GM11168 (cell line): ENCODE measurements around the gene SLC2A13.
"Not testable (repeated sequence)": the region's sequence is repeated elsewhere in the genome, so short reads cannot be mapped to it uniquely, and the experiment has no call there.

Experiments
- in situ Hi-C: fragments of 300-500 bp; cut with MboI; formaldehyde crosslinking; loops from one replicate; pipeline ENCODE4 v1.12.0; 2022; ENCODE audit warnings: low sequenced_read_pairs; ENCODE audit not compliant: unreplicated experiment

Gene SLC2A13

GRCh38 chr12:39959031-39959430 lies 146.8 kb downstream of the SLC2A13 start:
- in situ Hi-C loops, result no loop called here

GRCh38 chr12:39958377-39958776 lies 147.5 kb downstream of the SLC2A13 start:
- in situ Hi-C loops, result no loop called here

DNA sequence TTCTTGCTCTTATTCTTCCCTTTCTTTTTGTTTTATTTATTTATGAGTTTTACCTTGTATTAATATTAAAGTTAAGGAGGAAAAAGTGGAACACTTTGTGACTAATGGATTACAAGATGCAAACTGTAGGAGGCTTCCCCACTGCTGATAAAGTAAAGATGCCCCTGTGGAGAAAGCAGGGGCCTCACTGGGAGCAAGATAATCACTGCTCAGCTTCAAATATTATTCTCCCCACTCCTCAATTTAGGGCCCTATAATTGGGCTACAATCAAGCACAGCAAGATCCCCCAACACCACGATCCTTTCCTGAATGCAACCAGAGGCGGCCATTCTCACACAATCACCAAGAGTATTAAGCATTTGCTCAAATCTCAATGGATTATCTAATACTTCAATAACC lies 149.2 kb downstream of the SLC2A13 start:
- in situ Hi-C loops, result no loop called here

DNA sequence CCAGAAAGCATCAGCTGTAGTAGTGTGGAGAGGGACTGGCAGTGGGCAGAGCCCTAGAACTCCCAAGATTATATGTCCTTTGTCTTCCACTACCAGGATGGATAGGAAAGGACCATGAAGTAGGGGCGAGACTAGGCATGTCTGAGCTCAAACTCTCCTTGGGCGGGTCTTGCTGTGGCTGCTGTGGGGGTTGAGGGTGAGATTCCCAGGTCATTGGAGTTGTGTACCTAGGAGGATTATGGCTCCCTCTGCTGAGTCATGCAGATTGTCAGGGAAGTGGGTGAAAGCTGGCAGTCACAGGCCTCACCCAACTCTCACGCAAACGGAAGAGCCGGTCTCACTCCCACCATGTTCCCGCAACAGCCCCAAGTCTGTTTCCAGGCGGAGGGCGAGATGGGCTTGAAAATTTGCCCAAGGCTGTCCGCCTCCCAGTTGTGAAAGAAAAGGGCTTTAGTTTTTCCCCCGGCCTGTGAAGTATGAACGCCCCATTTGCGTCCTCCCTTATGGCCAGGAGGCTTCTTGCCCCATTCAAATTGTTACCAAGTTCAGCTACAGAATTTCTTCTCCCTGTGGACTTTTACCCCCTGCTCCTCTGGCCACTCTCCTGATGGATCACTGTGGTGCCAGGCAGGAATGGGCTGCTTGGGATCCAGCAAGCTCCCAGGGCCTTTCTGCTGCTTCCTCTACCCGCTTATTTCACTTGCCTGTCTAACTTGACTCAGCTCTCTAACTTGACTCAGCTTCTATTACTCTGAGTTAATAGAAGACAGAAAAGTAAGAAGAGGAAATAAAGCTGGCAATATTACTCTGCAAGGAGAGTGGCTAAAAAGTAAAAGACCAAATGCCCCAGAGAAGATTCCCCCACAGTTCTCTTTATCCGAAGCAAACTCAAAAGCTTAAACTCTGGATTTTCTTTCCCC lies 159.3 kb downstream of the SLC2A13 start:
- in situ Hi-C loops, result no loop called here

DNA sequence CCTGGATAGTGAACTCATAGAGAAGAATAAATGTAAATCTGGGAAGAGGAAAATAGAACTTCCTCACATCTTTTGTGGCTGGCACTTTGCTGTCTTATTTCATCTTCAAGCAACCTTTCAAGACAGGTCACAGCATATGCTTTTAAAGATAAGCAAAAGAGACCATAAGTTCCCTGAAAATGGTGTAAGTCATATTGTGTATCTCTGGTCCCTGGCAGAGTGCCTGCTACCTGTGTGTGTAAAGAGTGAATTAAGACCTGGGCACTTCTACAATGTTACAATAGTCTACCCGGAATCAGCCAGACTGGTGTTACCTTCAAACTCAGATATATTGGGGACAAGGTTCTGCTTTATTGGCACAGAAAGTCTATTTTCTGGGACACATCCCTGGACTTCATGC lies 168.8 kb downstream of the SLC2A13 start:
- in situ Hi-C loops, result no loop called here

GRCh38 chr12:39935839-39936238 lies 170.0 kb downstream of the SLC2A13 start:
- in situ Hi-C loops, result no loop called here

DNA sequence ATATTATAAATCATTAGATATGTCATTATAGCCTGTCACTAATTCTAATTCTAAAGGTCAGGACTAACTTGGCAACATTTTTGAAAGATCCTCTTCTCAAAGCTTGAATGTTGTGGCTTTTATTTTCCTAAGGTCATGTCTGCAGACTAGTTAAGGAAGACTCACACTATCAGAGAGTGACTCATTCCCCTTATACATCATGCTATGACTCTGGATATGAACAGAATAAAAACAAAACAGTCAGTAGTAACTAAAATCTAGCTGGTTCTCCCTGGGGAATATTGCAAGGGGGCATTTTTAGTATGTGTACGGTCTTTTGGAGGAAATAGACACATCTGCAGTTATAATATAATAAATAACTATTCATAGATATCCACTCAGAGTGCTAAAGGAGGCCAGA lies 170.6 kb downstream of the SLC2A13 start:
- in situ Hi-C loops, result no loop called here

GRCh38 chr12:39931857-39932256 lies 174.0 kb downstream of the SLC2A13 start:
- in situ Hi-C loops, result no loop called here

GRCh38 chr12:39931231-39931630 lies 174.7 kb downstream of the SLC2A13 start:
- in situ Hi-C loops, result no loop called here

DNA sequence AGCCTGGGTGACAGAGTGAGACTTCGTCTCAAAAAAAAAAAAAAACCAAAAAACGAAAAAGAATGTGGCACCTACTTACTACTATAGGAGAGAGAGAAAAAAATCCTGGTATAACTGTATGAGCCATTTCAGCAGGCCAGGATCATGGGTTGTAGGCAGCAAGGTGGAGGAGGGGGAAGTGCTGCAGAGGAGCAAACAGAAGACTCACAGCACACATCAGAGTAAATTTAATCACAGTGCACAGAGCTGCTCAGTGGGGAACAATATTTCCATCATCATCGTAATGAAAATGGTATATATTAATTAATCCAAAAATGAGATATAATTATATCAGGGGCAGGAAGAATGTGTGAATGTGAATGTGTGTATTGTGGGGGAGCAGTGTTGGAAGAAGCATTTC lies 175.8 kb downstream of the SLC2A13 start:
- in situ Hi-C loops, result no loop called here

DNA sequence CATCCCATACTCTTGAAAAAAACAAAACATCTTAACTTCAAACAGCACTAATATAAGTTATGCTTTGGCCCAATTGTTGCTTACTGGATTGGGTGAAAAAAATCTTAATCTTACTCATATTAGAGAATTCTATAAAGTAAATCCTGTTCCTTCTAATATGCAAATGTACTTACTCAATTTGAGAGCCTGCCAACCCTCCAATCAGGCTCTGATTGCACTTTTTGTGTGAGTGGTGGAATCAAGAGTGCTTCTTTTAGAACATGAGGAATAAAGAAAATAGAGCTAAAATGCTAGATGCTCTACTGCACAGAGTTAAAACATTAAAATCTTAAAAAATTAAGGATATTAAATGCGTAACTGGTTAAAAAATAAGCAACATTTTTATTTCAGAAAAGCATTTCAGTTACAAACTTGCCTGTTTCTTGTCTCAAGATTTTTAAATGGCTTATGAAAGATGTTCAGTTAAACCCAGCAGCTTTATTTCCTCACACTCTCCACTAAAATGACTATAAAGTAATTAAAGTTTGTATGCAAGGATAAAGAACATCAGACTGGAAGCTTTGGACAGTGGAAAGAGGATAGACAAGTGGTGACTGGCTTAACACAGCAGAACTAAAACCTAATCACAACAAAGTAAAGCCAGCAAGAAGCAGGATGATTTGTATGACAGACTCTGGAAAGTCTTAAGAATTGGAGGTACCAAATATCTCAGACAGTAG lies 177.5 kb downstream of the SLC2A13 start:
- in situ Hi-C loops, result no loop called here

GRCh38 chr12:39923364-39923763 lies 182.5 kb downstream of the SLC2A13 start:
- in situ Hi-C loops, result no loop called here

DNA sequence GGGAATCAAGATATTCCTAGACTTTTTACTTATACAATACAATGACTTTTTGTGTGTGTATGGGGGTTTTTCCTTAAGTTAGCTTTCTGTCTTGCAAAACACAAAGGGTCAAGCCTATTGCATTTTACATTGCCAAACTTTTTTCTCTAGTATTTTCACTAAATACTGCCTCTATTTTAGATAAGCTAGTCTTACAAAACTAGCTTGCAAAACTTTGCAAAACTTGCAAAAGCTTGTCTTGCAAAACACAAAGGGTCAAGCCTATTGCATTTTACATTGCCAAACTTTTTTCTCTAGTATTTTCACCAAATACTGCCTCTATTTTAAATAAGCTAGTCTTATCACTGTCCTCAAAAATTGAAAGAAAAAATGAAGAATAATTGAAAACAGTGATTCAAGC lies 183.3 kb downstream of the SLC2A13 start:
- in situ Hi-C loops, result not testable (repeated sequence)

DNA sequence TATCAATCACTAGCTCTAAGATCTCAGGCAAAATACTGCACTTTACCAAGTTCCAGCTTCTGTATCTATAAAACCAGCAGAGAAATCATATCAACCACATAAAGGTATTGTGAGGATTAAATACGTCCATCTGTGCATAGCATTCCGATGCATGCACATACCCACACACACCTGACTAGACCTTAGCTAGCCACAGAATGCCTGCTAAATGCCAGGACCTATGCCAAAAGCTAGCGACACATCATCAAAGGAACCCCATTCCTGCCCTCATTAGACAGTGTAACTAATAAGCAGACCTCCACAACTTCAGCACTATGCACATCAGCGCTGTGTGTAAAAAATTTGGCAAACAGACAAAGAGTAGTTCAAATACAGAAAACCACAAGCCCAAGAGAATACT lies 185.2 kb downstream of the SLC2A13 start:
- in situ Hi-C loops, result no loop called here

GRCh38 chr12:39920222-39920621 lies 185.7 kb downstream of the SLC2A13 start:
- in situ Hi-C loops, result no loop called here

DNA sequence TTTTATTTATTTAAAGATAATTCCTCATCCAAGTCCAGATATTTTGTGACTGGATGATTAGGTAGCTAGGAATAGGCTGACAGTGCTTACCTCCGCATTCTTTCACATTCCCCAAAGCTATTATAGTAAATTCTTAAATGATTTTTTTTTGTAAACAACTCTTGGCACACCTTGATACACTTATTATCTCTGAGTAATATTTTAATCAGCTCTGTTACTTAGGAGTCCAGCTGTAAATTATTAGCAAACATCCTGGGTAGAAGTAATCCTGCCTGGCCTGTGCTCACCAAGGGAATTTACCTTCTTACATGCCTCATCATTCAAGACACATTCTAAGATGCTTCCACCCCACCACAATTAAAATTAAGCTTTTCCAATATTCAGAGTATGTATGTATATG lies 186.1 kb downstream of the SLC2A13 start:
- in situ Hi-C loops, result no loop called here

GRCh38 chr12:39915249-39915648 lies 190.6 kb downstream of the SLC2A13 start:
- in situ Hi-C loops, result no loop called here

DNA sequence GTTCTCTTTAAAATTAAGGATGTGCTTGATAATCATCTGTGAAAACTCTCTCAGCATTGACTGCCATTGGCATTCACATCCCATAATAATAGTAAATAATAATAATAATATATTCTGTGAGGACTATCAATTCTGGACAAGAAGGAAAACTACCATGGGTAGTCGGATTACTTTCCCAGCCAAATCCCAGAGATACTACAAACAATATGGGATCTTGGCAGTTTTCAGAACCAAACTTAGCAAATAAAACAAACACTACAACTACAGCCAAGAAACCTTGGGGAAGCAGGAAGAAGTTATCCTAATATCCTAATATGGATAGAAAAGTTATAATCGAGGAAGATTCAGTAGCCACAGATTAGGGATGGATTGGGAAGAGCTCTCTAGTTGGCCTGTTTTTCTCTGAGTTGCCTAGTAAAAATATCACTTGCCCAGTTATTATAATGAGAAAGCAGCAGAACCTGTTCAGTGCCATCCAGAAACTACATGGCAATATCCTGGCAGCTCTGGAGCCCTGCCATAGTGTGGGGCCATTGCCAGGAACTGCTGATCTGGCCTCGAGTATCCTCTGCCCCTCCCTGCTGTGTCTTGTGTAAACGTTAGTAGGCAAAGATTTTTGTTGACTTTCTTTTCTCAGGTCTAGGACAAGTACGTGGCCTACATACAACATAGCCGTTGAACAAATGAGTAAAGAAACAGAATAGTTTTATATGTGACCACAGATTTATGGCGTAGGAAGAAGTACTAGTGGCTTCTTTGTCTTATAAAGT lies 193.5 kb downstream of the SLC2A13 start:
- in situ Hi-C loops, result no loop called here

DNA sequence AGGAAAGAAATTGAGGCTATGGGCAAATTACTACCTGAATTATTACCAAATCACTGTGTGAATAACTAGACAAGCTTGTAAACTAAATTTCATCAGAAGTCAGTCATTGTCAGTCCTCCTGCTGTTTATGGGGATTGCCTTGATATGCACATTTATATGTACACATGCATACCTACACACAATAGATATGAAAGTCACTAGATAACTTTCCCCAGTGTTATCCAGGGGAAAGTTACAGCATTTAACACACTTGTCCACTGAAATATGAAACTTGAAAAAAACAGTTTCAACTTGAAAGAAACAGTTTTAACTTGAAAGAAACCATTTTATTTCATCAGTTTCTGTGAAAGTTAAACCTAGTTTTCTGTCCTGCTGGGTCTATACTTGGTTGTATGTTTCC lies 199.6 kb downstream of the SLC2A13 start:
- in situ Hi-C loops, result no loop called here

GRCh38 chr12:39905152-39905551 lies 200.7 kb downstream of the SLC2A13 start:
- in situ Hi-C loops, result no loop called here

- in situ Hi-C loops, result no loop called here
Measured at GRCh38 chr12:39902821-39903220, 203.1 kb downstream of the SLC2A13 start.
